PC-9 (cell line): Measurements from ENCODE around the gene NR2E3. TPM values are rescaled to one million over a fixed set of nuclear protein-coding genes. Genes with fewer than 3 reads are reported as not detected.

Experiments
- BruUV-seq: library from RNA; stranded (reverse); fragments of 400-500 nt; replicated peaks from 2 replicates; lab custom pipeline; 2021; lab: Mats Ljungman, UMichigan
- CTCF ChIA-PET: fragments of 300-600 bp; sonication (Branson Sonifier 250); formaldehyde crosslinking; loops from one replicate; lab custom pipeline; 2022; ENCODE audit warnings: antibody characterized with exemption; lab: Charles Lee
- POLR2A ChIA-PET: fragments of 300-600 bp; sonication (Branson Sonifier 250); formaldehyde crosslinking; loops from one replicate; lab custom pipeline; 2022; ENCODE audit warnings: antibody characterized with exemption; ENCODE audit not compliant: unreplicated experiment; lab: Charles Lee
- DNase-seq, 2 experiments: peaks; one replicate each; pipeline versions ENCODE4 v3.0.0 to v3.0.0-alpha.2; 2015 to 2022; ENCODE audit warnings: mixed read lengths in 1 of 2
- H2AFZ ChIP-seq: fragments of 200-600 bp; sonication (generic); 2 replicates; pipeline ENCODE4 v1.8.1; 2017; ENCODE audit warnings: antibody characterized with exemption
- H3F3A ChIP-seq: fragments of 200-600 bp; sonication (generic); 2 replicates; pipeline ENCODE4 v1.8.1; 2017; ENCODE audit warnings: antibody characterized with exemption, mild to moderate bottlenecking, low read depth; ENCODE audit not compliant: insufficient read depth
- H3K27ac ChIP-seq: fragments of 200-600 bp; sonication (generic); 2 replicates; pipeline ENCODE4 v1.6.1; 2016; ENCODE audit warnings: mixed run types
- H3K27me3 ChIP-seq: fragments of 200-600 bp; sonication (generic); 2 replicates; pipeline ENCODE4 v1.6.1; 2016; ENCODE audit warnings: low read depth, mixed run types; ENCODE audit not compliant: insufficient read depth
- H3K36me3 ChIP-seq: fragments of 200-600 bp; sonication (generic); 2 replicates; pipeline ENCODE4 v1.6.1; 2016; ENCODE audit warnings: low read depth, mixed run types
- H3K4me1 ChIP-seq: fragments of 200-600 bp; sonication (generic); replicated peaks from 2 replicates; pipeline ENCODE4 v1.6.1; 2016; ENCODE audit warnings: mixed run types; ENCODE audit not compliant: insufficient read depth
- H3K4me2 ChIP-seq: fragments of 200-600 bp; sonication (generic); 2 replicates; pipeline ENCODE4 v1.6.1; 2017; ENCODE audit warnings: mixed run types
- H3K4me3 ChIP-seq: fragments of 200-600 bp; sonication (generic); 2 replicates; pipeline ENCODE4 v1.6.1; 2016; ENCODE audit warnings: mixed run types
- H3K79me2 ChIP-seq: fragments of 200-600 bp; sonication (generic); 2 replicates; pipeline ENCODE4 v1.6.1; 2017; ENCODE audit warnings: low read depth, mixed run types
- H3K9me2 ChIP-seq: fragments of 200-600 bp; sonication (generic); 2 replicates; pipeline ENCODE4 v1.8.1; 2017; ENCODE audit warnings: mild to moderate bottlenecking; ENCODE audit not compliant: insufficient read depth
- H3K9me3 ChIP-seq: fragments of 200-600 bp; sonication (generic); 2 replicates; pipeline ENCODE4 v1.8.1; 2016; ENCODE audit warnings: low read depth; ENCODE audit not compliant: insufficient read depth
- H4K20me1 ChIP-seq: fragments of 200-600 bp; sonication (generic); 2 replicates; pipeline ENCODE4 v1.8.1; 2017; ENCODE audit not compliant: insufficient read depth
- EZH2 ChIP-seq: fragments of 200-600 bp; sonication (generic); IDR thresholded peaks from 2 replicates; pipeline ENCODE4 v1.8.0; 2017; ENCODE audit warnings: antibody characterized with exemption, low read depth
- intact Hi-C: fragments of 100-400 bp; cut with micrococcal nuclease; formaldehyde crosslinking; loops from one replicate; pipeline ENCODE4 v1.10.0; 2022; ENCODE audit not compliant: unreplicated experiment
- total RNA-seq: library from RNA; stranded (reverse); gene quantifications from 2 replicates; pipeline ENCODE4 v1.2.3, GENCODE V29; 2021
- TF ChIP-seq, protein P1 (sequence below): fragments of 200-600 bp; sonication (generic); conservative IDR thresholded peaks from 2 replicates; pipeline ENCODE4 v1.6.1; 2017; ENCODE audit warnings: mixed run types, antibody characterized with exemption, mild to moderate bottlenecking, moderate library complexity

The NR2E3 gene
- total RNA-seq, 1 experiment from 2014 or later: 1.5 TPM

DNA sequence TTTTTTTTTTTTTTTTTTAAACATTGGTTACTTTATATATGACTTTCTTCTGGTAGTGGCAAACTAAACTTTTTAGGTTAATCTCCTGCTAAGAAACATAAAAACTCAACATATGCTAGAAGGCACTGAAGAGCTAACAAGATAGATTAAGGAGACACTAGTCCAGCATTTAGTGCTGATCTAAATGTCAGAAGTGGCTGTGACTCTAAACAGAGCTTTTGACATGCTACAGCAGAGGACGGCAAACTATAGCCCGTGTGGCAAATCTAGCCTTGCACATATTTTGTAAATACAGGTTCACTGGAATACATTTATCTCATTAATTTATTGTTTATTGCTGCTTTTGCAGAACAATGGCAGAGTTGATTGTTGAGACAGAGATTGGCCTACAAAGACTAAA is 20.6 kb downstream of the NR2E3 start:
- Histone ChIP-seq H3K4me3 (no peak overlapping the region), H3K27ac (no peak overlapping the region), H3K4me2 (no peak overlapping the region), H3K79me2 (no peaks in the 10 kb centered on the region), H3K36me3 (peaks cover 3% of the 10 kb centered on the region; the same call in 1 of the 2 replicates), H3K27me3 (no peaks in the 10 kb centered on the region), H3K4me1 (no peaks in the 10 kb centered on the region), H3K9me3 (no peaks in the 10 kb centered on the region), H4K20me1 (no peaks in the 10 kb centered on the region), H3K9me2 (no peaks in the 10 kb centered on the region), H2AFZ (no peak overlapping the region), H3F3A (no peaks in the 10 kb centered on the region)
- CTCF ChIA-PET: interaction anchor here (0.6 to 0.7 kb wide), 3 partner anchors 29 to 591 kb away, joined by 3 to 27 read pairs (median 23); no protein-coding TSS in a partner anchor
- BruUV-seq: no TSS peak
- POLR2A ChIA-PET: no interaction called here
- no peak for DNase-seq
- intact Hi-C loops: no loop called here
- no peak for TF ChIP-seq EZH2
- TF ChIP-seq, protein P1, sequence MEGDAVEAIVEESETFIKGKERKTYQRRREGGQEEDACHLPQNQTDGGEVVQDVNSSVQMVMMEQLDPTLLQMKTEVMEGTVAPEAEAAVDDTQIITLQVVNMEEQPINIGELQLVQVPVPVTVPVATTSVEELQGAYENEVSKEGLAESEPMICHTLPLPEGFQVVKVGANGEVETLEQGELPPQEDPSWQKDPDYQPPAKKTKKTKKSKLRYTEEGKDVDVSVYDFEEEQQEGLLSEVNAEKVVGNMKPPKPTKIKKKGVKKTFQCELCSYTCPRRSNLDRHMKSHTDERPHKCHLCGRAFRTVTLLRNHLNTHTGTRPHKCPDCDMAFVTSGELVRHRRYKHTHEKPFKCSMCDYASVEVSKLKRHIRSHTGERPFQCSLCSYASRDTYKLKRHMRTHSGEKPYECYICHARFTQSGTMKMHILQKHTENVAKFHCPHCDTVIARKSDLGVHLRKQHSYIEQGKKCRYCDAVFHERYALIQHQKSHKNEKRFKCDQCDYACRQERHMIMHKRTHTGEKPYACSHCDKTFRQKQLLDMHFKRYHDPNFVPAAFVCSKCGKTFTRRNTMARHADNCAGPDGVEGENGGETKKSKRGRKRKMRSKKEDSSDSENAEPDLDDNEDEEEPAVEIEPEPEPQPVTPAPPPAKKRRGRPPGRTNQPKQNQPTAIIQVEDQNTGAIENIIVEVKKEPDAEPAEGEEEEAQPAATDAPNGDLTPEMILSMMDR: no peak

DNA sequence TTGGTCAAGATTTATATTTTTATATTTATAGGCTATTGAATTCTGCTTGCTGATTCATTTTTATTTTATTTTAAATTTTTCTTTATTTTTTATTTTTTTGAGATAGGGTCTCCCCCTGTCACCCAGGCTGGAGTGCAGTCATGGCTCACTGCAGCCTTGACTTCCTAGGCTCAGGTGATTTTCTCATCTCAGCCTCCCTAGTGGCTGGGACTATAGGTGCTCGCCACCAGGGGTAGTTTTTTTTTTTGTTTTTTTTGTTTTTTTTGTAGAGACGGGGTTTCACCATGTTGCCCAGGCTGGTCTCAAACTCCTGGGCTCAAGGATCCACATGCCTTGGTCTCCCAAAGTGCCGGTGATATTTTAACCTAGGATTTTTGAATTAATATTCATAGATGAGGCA is 31.2 kb downstream of the NR2E3 start:
- ChIA-PET CTCF (no interaction called here), POLR2A (no interaction called here)
- H3K36me3 ChIP-seq: no peaks in the 10 kb centered on the region
- H3K27ac ChIP-seq: no peak overlapping the region
- no peak overlapping the region for H3K4me3 ChIP-seq
- H4K20me1 ChIP-seq: no peaks in the 10 kb centered on the region
- TF ChIP-seq EZH2: no peak
- TF ChIP-seq, protein P1: no peak
- DNase-seq: no peak
- H3K4me2 ChIP-seq: no peak overlapping the region
- no peaks in the 10 kb centered on the region for H3F3A ChIP-seq
- H3K79me2 ChIP-seq: no peaks in the 10 kb centered on the region
- BruUV-seq: no TSS peak
- H3K9me3 ChIP-seq: no peaks in the 10 kb centered on the region
- H3K27me3 ChIP-seq: no peaks in the 10 kb centered on the region
- intact Hi-C loops: no loop called here
- no peaks in the 10 kb centered on the region for H3K9me2 ChIP-seq
- H2AFZ ChIP-seq: no peak overlapping the region
- no peaks in the 10 kb centered on the region for H3K4me1 ChIP-seq

DNA sequence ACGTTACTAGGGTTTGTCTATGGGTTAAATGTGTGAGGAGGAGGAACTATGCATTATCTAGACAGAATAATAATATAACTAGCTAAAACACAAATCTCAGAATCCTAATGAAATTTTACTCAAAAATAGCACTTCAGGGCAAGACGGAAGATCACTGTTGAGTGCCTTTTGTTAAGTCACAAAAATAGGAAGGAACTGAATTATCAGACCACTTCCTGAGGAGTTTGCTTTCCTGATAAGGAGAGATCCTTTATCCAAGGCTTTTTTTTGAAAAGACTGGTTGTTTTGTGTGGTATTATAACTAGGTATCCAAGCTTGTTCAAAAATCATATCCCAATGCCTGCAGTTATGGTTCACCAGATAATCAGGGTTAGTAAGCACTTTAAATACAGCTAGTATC is 34.6 kb downstream of the NR2E3 start:
- TF ChIP-seq EZH2: no peak
- TF ChIP-seq, protein P1: no peak
- no TSS peak for BruUV-seq
- DNase-seq: no peak
- H3K4me2 ChIP-seq: no peak overlapping the region
- no peak overlapping the region for H3K27ac ChIP-seq
- intact Hi-C loops: no loop called here
- no peaks in the 10 kb centered on the region for H3K9me3 ChIP-seq
- no peak overlapping the region for H2AFZ ChIP-seq
- no peaks in the 10 kb centered on the region for H3K9me2 ChIP-seq
- no peak overlapping the region for H3K4me3 ChIP-seq
- CTCF ChIA-PET: no interaction called here
- POLR2A ChIA-PET: no interaction called here
- H4K20me1 ChIP-seq: no peaks in the 10 kb centered on the region
- H3K79me2 ChIP-seq: no peaks in the 10 kb centered on the region
- H3K36me3 ChIP-seq: no peaks in the 10 kb centered on the region
- H3F3A ChIP-seq: no peaks in the 10 kb centered on the region
- no peaks in the 10 kb centered on the region for H3K4me1 ChIP-seq
- H3K27me3 ChIP-seq: no peaks in the 10 kb centered on the region
